ENCODE data around the gene CCDC149.

CCDC149 gene

GRCh38 chr4:24890561-24891126 is 22.2 kb downstream of the CCDC149 start:
- no peak for DNase-seq (ENCODE audit: low spot score)
- no peak for TF ChIP-seq CTCF (IDR thresholded peaks at IDR 0.05; ENCODE audit: extremely low read depth, missing control alignments)

GRCh38 chr4:24889991-24890390 is 22.9 kb downstream of the CCDC149 start:
- no peak for DNase-seq (ENCODE audit: low spot score)
- no peak for TF ChIP-seq CTCF (IDR thresholded peaks at IDR 0.05; ENCODE audit: extremely low read depth, missing control alignments)

GRCh38 chr4:24888475-24889344 is 24.1 kb downstream of the CCDC149 start:
- no peak for DNase-seq (ENCODE audit: low spot score)
- TF ChIP-seq CTCF (IDR thresholded peaks at IDR 0.05; ENCODE audit: extremely low read depth, missing control alignments), result no peak

GRCh38 chr4:24887881-24888430 is 24.9 kb downstream of the CCDC149 start:
- TF ChIP-seq CTCF (IDR thresholded peaks at IDR 0.05; ENCODE audit: extremely low read depth, missing control alignments), result no peak

GRCh38 chr4:24886596-24886995 is 26.2 kb downstream of the CCDC149 start:
- no peak for DNase-seq (ENCODE audit: low spot score)
- no peak for TF ChIP-seq CTCF (IDR thresholded peaks at IDR 0.05; ENCODE audit: extremely low read depth, missing control alignments)

More at GRCh38 chr4:24887881-24888430, 24.9 kb downstream of the CCDC149 start:
- no peak for DNase-seq (ENCODE audit: low spot score)

GRCh38 chr4:24885342-24885741 is 27.5 kb downstream of the CCDC149 start:
- no peak for TF ChIP-seq CTCF (IDR thresholded peaks at IDR 0.05; ENCODE audit: extremely low read depth, missing control alignments)
- no peak for DNase-seq (ENCODE audit: low spot score)

GRCh38 chr4:24884902-24885301 is 27.9 kb downstream of the CCDC149 start:
- DNase-seq (ENCODE audit: low spot score), result no peak
- TF ChIP-seq CTCF (IDR thresholded peaks at IDR 0.05; ENCODE audit: extremely low read depth, missing control alignments), result no peak
